ENCODE measurements around the gene SYT1.

GRCh38 chr12:78888568-78888967 lies 24.0 kb downstream of the SYT1 start:
- TF ChIP-seq POLR2AphosphoS5 (IDR thresholded peaks at IDR 0.05; ENCODE audit: low read depth, low read length) (no peak), REST (IDR thresholded peaks at IDR 0.05; ENCODE audit: insufficient read depth in 1 of 2, low read depth in 2 of 2, low read length in 2 of 2) (no peak), TAF1 (IDR thresholded peaks at IDR 0.05; ENCODE audit: borderline replicate concordance, insufficient read depth, low read length) (no peak), FOXP2 (optimal IDR thresholded peaks at IDR 0.05; ENCODE audit: borderline replicate concordance, extremely low read depth, extremely low read length, insufficient read depth) (no peak), SIN3A (IDR thresholded peaks at IDR 0.05; ENCODE audit: borderline replicate concordance, insufficient read depth, low read length) (no peak)
